Panc1 (cell line): ENCODE results near the gene IFNLR1. TPM values are rescaled to one million over a fixed set of nuclear protein-coding genes. Genes with fewer than 3 reads are reported as not detected.

Experiments
- ATAC-seq: fragments of 200-7000 bp; cut with Tn5 transposase; 2 replicates; pipeline ENCODE4 v1.9.1; 2020; ENCODE audit warnings: mild to moderate bottlenecking, moderate library complexity
- BruUV-seq: library from RNA; stranded (reverse); fragments of 400-500 nt; replicated peaks from 2 replicates; lab custom pipeline; 2021; lab: Mats Ljungman, UMichigan
- CTCF ChIA-PET: fragments of 300-600 bp; sonication (Branson Sonifier 250); formaldehyde crosslinking; loops from one replicate; lab custom pipeline; 2022; ENCODE audit warnings: antibody characterized with exemption; lab: Charles Lee
- POLR2A ChIA-PET: fragments of 300-600 bp; sonication (Branson Sonifier 250); formaldehyde crosslinking; loops from one replicate; lab custom pipeline; 2022; ENCODE audit warnings: antibody characterized with exemption; lab: Charles Lee
- DNase-seq: peaks from one replicate; pipeline ENCODE4 v3.0.0-alpha.2; 2010; ENCODE audit warnings: low read depth, low spot score
- H3K27ac ChIP-seq: 2 replicates; pipeline ENCODE4 v1.5.1; 2011; ENCODE audit warnings: mild to moderate bottlenecking, low read length, inconsistent platforms
- H3K27me3 ChIP-seq: fragments of 200-500 bp; sonication (Bioruptor generic); 2 replicates; pipeline ENCODE4 v1.6.0; 2014; ENCODE audit warnings: low read length, inconsistent platforms; ENCODE audit not compliant: control insufficient read depth, insufficient read depth
- H3K36me3 ChIP-seq: fragments of 200-500 bp; sonication (Bioruptor generic); 2 replicates; pipeline ENCODE4 v1.5.1; 2014; ENCODE audit warnings: inconsistent platforms, mild to moderate bottlenecking, low read length, moderate library complexity; ENCODE audit not compliant: control insufficient read depth, insufficient read depth
- H3K4me1 ChIP-seq: 2 replicates; pipeline ENCODE4 v1.5.1; 2011; ENCODE audit warnings: inconsistent platforms, mild to moderate bottlenecking, low read length, moderate library complexity; ENCODE audit not compliant: control insufficient read depth, insufficient read depth
- H3K4me3 ChIP-seq, 2 experiments: 2 replicates each; pipeline ENCODE4 v1.5.1; 2011 to 2012; ENCODE audit warnings: low read depth in 2 of 2, low read length in 2 of 2, mild to moderate bottlenecking in 2 of 2, inconsistent platforms in 1 of 2, moderate library complexity in 1 of 2
- H3K9me3 ChIP-seq: fragments of 200-500 bp; sonication (Bioruptor generic); 2 replicates; pipeline ENCODE4 v1.5.1; 2014; ENCODE audit warnings: low read depth, mild to moderate bottlenecking, inconsistent platforms, low read length, moderate library complexity; ENCODE audit not compliant: control insufficient read depth, insufficient read depth
- CTCF ChIP-seq: fragments of 450-650 bp; IDR thresholded peaks from 2 replicates; pipeline ENCODE4 v1.5.1; 2017; ENCODE audit warnings: mild to moderate bottlenecking
- POLR2AphosphoS5 ChIP-seq: IDR thresholded peaks from 2 replicates; pipeline ENCODE4 v1.6.1; 2012; ENCODE audit warnings: mild to moderate bottlenecking, low read depth, low read length, moderate library complexity
- REST ChIP-seq, 2 experiments: IDR thresholded peaks; 2 replicates each; pipeline ENCODE4 v1.6.1; 2011 to 2012; ENCODE audit warnings: low read depth in 2 of 2, control low read depth in 1 of 2, low read length in 1 of 2, mild to moderate bottlenecking in 1 of 2, moderate library complexity in 1 of 2; ENCODE audit not compliant: insufficient read depth in 1 of 2
- SIN3A ChIP-seq: IDR thresholded peaks from 2 replicates; pipeline ENCODE4 v1.6.1; 2012; ENCODE audit warnings: low read depth, mild to moderate bottlenecking, low read length, moderate library complexity, borderline replicate concordance; ENCODE audit not compliant: insufficient read depth
- TCF7L2 ChIP-seq: IDR thresholded peaks from 2 replicates; pipeline ENCODE4 v1.6.1; 2011; ENCODE audit warnings: mild to moderate bottlenecking, low read depth, low read length, inconsistent platforms
- in situ Hi-C: cut with HindIII; loops from 2 replicates; pipeline ENCODE4 v1.10.0; 2016; ENCODE audit warnings: low sequenced_read_pairs, low pct_unique_long_range_greater_than_20kb
- intact Hi-C: fragments of 100-400 bp; cut with micrococcal nuclease; formaldehyde crosslinking; loops from one replicate; pipeline ENCODE4 v1.10.0; 2022; ENCODE audit not compliant: unreplicated experiment
- total RNA-seq: library from RNA; stranded (reverse); gene quantifications from one replicate; pipeline ENCODE4 v1.2.1, GENCODE V29; 2021; ENCODE audit not compliant: unreplicated experiment

Gene IFNLR1
- total RNA-seq, 1 experiment from 2014 or later, result 1.0 TPM

GRCh38 chr1:24216276-24217074 is 29.4 kb upstream of the IFNLR1 start (continued):
- TF ChIP-seq POLR2AphosphoS5, result no peak

- intact Hi-C loops (no loop called here), in situ Hi-C loops (no loop called here)
- Histone ChIP-seq H3K27me3 (no peaks in the 10 kb centered on the region), H3K4me3 (no peak overlapping the region), H3K27ac (no peak overlapping the region), H3K4me1 (peaks cover 8% of the 10 kb centered on the region), H3K36me3 (no peaks in the 10 kb centered on the region), H3K9me3 (no peaks in the 10 kb centered on the region)
- TF ChIP-seq POLR2AphosphoS5 (no peak), TCF7L2 (no peak), REST (IDR thresholded peaks at IDR 0.05; ENCODE audit: insufficient read depth in 1 of 2, low read depth in 2 of 2, low read length in 1 of 2) (no peak), CTCF (no peak), SIN3A (no peak)
- CTCF ChIA-PET, result no interaction called here
- DNase-seq (no peak), ATAC-seq (no peak)
- no TSS peak for BruUV-seq
- POLR2A ChIA-PET, result no interaction called here
Observed at GRCh38 chr1:24215226-24215814, 28.2 kb upstream of the IFNLR1 start.

- CTCF ChIA-PET, result no interaction called here
- TF ChIP-seq POLR2AphosphoS5, result no peak
- no peak for TF ChIP-seq CTCF
- no peak for TF ChIP-seq TCF7L2
- no peak for TF ChIP-seq SIN3A
- TF ChIP-seq REST (IDR thresholded peaks at IDR 0.05; ENCODE audit: insufficient read depth in 1 of 2, low read depth in 2 of 2, low read length in 1 of 2), result no peak
- BruUV-seq, result no TSS peak
- H3K36me3 ChIP-seq, result no peaks in the 10 kb centered on the region
- no peak overlapping the region for H3K27ac ChIP-seq
- H3K9me3 ChIP-seq, result no peaks in the 10 kb centered on the region
- H3K4me3 ChIP-seq, result no peak overlapping the region
- POLR2A ChIA-PET, result no interaction called here
- no peak for DNase-seq
- H3K27me3 ChIP-seq, result no peaks in the 10 kb centered on the region
- in situ Hi-C loops, result no loop called here
- intact Hi-C loops, result no loop called here
- H3K4me1 ChIP-seq, result peaks cover 8% of the 10 kb centered on the region
- ATAC-seq, result no peak
Observed at GRCh38 chr1:24212376-24212775, 25.3 kb upstream of the IFNLR1 start.
